OCI-LY7 (cell line): ENCODE results near the gene ACOT6. TPM values are rescaled to one million over a fixed set of nuclear protein-coding genes. Genes with fewer than 3 reads are reported as not detected.
"Not testable (repeated sequence)": the region's sequence is repeated elsewhere in the genome, so short reads cannot be mapped to it uniquely, and the experiment has no call there.

Source experiments
- BruUV-seq: library from RNA; stranded (reverse); fragments of 400-500 nt; replicated peaks from 2 replicates; lab custom pipeline; 2021; lab: Mats Ljungman, UMichigan
- CTCF ChIA-PET: fragments of 300-600 bp; sonication (Branson Sonifier 250); formaldehyde crosslinking; loops from one replicate; lab custom pipeline; 2022; ENCODE audit warnings: antibody characterized with exemption; ENCODE audit not compliant: unreplicated experiment; lab: Charles Lee
- POLR2A ChIA-PET: fragments of 300-600 bp; sonication (Branson Sonifier 250); formaldehyde crosslinking; loops from one replicate; lab custom pipeline; 2022; ENCODE audit warnings: antibody characterized with exemption; lab: Charles Lee
- DNase-seq: peaks from one replicate; pipeline ENCODE4 v3.0.0-alpha.2; 2015; ENCODE audit warnings: low spot score
- H2AFZ ChIP-seq: fragments of 200-600 bp; sonication (generic), shearing (Covaris generic); 2 replicates; pipeline ENCODE4 v1.6.1; 2014; ENCODE audit warnings: mild to moderate bottlenecking, antibody characterized with exemption, low read length, moderate library complexity
- H3K27ac ChIP-seq: fragments of 200-600 bp; sonication (generic); 2 replicates; pipeline ENCODE4 v1.5.1; 2014; ENCODE audit warnings: mixed run types, low read depth, mild to moderate bottlenecking, moderate library complexity, low read length, inconsistent platforms; ENCODE audit not compliant: poor library complexity, severe bottlenecking
- H3K36me3 ChIP-seq: fragments of 200-600 bp; sonication (generic); 2 replicates; pipeline ENCODE4 v1.6.1; 2014; ENCODE audit warnings: mild to moderate bottlenecking, antibody characterized with exemption, low read length, moderate library complexity, mixed read lengths; ENCODE audit not compliant: insufficient read depth
- H3K4me1 ChIP-seq: fragments of 200-600 bp; sonication (generic); 2 replicates; pipeline ENCODE4 v1.5.1; 2014; ENCODE audit warnings: mild to moderate bottlenecking, low read length; ENCODE audit not compliant: insufficient read depth, poor library complexity, severe bottlenecking
- H3K4me2 ChIP-seq: fragments of 200-600 bp; sonication (generic); 2 replicates; pipeline ENCODE4 v1.6.1; 2014; ENCODE audit warnings: mild to moderate bottlenecking, low read length
- H3K4me3 ChIP-seq: fragments of 200-600 bp; sonication (generic); 2 replicates; pipeline ENCODE4 v1.5.1; 2014; ENCODE audit warnings: mild to moderate bottlenecking, low read depth, low read length; ENCODE audit not compliant: poor library complexity, severe bottlenecking
- H3K79me2 ChIP-seq: fragments of 200-600 bp; sonication (generic); 2 replicates; pipeline ENCODE4 v1.6.1; 2016; ENCODE audit warnings: low read depth, mild to moderate bottlenecking, low read length, moderate library complexity, mixed read lengths; ENCODE audit not compliant: insufficient read depth
- H3K9me2 ChIP-seq: fragments of 200-600 bp; sonication (generic); 2 replicates; pipeline ENCODE4 v1.6.1; 2016; ENCODE audit warnings: mild to moderate bottlenecking, low read length, mixed read lengths; ENCODE audit not compliant: insufficient read depth
- H3K9me3 ChIP-seq: fragments of 200-600 bp; sonication (generic); 2 replicates; pipeline ENCODE4 v1.6.1; 2014; ENCODE audit warnings: mild to moderate bottlenecking, mixed run types, low read length, mixed read lengths
- H4K20me1 ChIP-seq: fragments of 200-600 bp; sonication (generic); 2 replicates; pipeline ENCODE4 v1.6.1; 2014; ENCODE audit warnings: mild to moderate bottlenecking, antibody characterized with exemption, low read length, moderate library complexity, mixed read lengths; ENCODE audit not compliant: insufficient read depth
- EZH2phosphoT487 ChIP-seq: fragments of 200-600 bp; sonication (generic); IDR thresholded peaks from 2 replicates; pipeline ENCODE4 v1.6.1; 2018; ENCODE audit warnings: low read depth, borderline replicate concordance, mild to moderate bottlenecking, mixed run types, antibody characterized with exemption, low read length, moderate library complexity, mixed read lengths
- intact Hi-C: fragments of 100-400 bp; cut with micrococcal nuclease; formaldehyde crosslinking; loops from one replicate; pipeline ENCODE4 v1.10.0; 2022; ENCODE audit not compliant: unreplicated experiment
- total RNA-seq, 2 experiments: library from RNA; depleted of rRNA in 1 of 2; stranded (reverse); fragments of >200 nt in 1 of 2; shearing (Covaris generic) in 1 of 2; gene quantifications; 2 replicates each; pipeline ENCODE4 v1.2.3, GENCODE V29; 2014 to 2022
- TF ChIP-seq, protein P1 (sequence below): fragments of 200-600 bp; sonication (generic); conservative IDR thresholded peaks from 2 replicates; pipeline ENCODE4 v1.5.1; 2014; ENCODE audit warnings: mild to moderate bottlenecking, antibody characterized with exemption, low read length, moderate library complexity, mixed read lengths

The ACOT6 gene
- total RNA-seq, 2 experiments from 2014 or later: not detected

- H3K4me3 ChIP-seq: no peak overlapping the region
- peaks cover 3% of the 10 kb centered on the region; the same call in 1 of the 2 replicates for H3K36me3 ChIP-seq
- 0 out of 2 replicates have a peak overlapping the region, but pooled peaks have one; percentile 98 for H3K4me2 ChIP-seq
- no TSS peak for BruUV-seq
- peaks cover 18% of the 10 kb centered on the region for H3K4me1 ChIP-seq
- H4K20me1 ChIP-seq: no peaks in the 10 kb centered on the region
- intact Hi-C loops: no loop called here
- no peak for DNase-seq
- no peak for TF ChIP-seq EZH2phosphoT487
- TF ChIP-seq, protein P1, sequence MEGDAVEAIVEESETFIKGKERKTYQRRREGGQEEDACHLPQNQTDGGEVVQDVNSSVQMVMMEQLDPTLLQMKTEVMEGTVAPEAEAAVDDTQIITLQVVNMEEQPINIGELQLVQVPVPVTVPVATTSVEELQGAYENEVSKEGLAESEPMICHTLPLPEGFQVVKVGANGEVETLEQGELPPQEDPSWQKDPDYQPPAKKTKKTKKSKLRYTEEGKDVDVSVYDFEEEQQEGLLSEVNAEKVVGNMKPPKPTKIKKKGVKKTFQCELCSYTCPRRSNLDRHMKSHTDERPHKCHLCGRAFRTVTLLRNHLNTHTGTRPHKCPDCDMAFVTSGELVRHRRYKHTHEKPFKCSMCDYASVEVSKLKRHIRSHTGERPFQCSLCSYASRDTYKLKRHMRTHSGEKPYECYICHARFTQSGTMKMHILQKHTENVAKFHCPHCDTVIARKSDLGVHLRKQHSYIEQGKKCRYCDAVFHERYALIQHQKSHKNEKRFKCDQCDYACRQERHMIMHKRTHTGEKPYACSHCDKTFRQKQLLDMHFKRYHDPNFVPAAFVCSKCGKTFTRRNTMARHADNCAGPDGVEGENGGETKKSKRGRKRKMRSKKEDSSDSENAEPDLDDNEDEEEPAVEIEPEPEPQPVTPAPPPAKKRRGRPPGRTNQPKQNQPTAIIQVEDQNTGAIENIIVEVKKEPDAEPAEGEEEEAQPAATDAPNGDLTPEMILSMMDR: no peak
- peaks cover 7% of the 10 kb centered on the region; the same call in 1 of the 2 replicates for H3K79me2 ChIP-seq
- no peak overlapping the region for H2AFZ ChIP-seq
- no peak overlapping the region for H3K27ac ChIP-seq
- POLR2A ChIA-PET: interaction anchor here (0.6 kb wide), 1 partner anchor 417 kb away, joined by 3 read pairs; no protein-coding TSS in a partner anchor
- H3K9me3 ChIP-seq: peaks cover 7% of the 10 kb centered on the region; the same call in 1 of the 2 replicates
- H3K9me2 ChIP-seq: no peaks in the 10 kb centered on the region
- CTCF ChIA-PET: no interaction called here
Measured at GRCh38 chr14:73567358-73567757, 45.0 kb upstream of the ACOT6 start.

- intact Hi-C loops: no loop called here
Measured at GRCh38 chr14:73567951-73568885, 44.1 kb upstream of the ACOT6 start.

GRCh38 chr14:73568886-73569184 is 43.5 kb upstream of the ACOT6 start:
- H3K9me3 ChIP-seq, H3K79me2 ChIP-seq, intact Hi-C loops, CTCF ChIA-PET, H4K20me1 ChIP-seq, H3K9me2 ChIP-seq, H3K36me3 ChIP-seq, DNase-seq: not testable (repeated sequence)
- Histone ChIP-seq H2AFZ (peak overlapping the region; percentile 86; the same call in 1 of the 2 replicates), H3K27ac (peak overlapping the region; percentile 55), H3K4me2 (peak overlapping the region; percentile 98), H3K4me1 (peaks cover 18% of the 10 kb centered on the region), H3K4me3 (peak overlapping the region; percentile 73)
- POLR2A ChIA-PET: interaction anchor here (0.6 to 1.4 kb wide), 6 partner anchors 69 to 544 kb away, joined by 3 to 4 read pairs (median 3); no protein-coding TSS in a partner anchor
- TSS peak; percentile 80 for BruUV-seq

More at GRCh38 chr14:73567951-73568885, 44.1 kb upstream of the ACOT6 start:
- Histone ChIP-seq H3K4me3 (peak overlapping the region; percentile 73), H3K9me3 (peaks cover 7% of the 10 kb centered on the region; the same call in 1 of the 2 replicates), H2AFZ (peak overlapping the region; percentile 86; the same call in 1 of the 2 replicates), H3K36me3 (peaks cover 3% of the 10 kb centered on the region; the same call in 1 of the 2 replicates), H3K79me2 (peaks cover 7% of the 10 kb centered on the region; the same call in 1 of the 2 replicates), H3K4me2 (peak overlapping the region; percentile 98), H3K27ac (no peak overlapping the region), H4K20me1 (no peaks in the 10 kb centered on the region), H3K4me1 (peaks cover 18% of the 10 kb centered on the region), H3K9me2 (no peaks in the 10 kb centered on the region)
- CTCF ChIA-PET: no interaction called here
- POLR2A ChIA-PET: interaction anchor here (0.6 to 1.4 kb wide), 6 partner anchors 69 to 544 kb away, joined by 3 to 4 read pairs (median 3); no protein-coding TSS in a partner anchor
- TF ChIP-seq, protein P1: no peak
- no peak for TF ChIP-seq EZH2phosphoT487
- no peak for DNase-seq
- BruUV-seq: no TSS peak

- intact Hi-C loops, H3K9me2 ChIP-seq, H4K20me1 ChIP-seq, H3K36me3 ChIP-seq, BruUV-seq, H3K9me3 ChIP-seq, H3K79me2 ChIP-seq: not testable (repeated sequence)
- Histone ChIP-seq H3K4me3 (peak within 1 kb of the TSS; percentile 73), H3K27ac (peak within 1 kb of the TSS; percentile 55), H3K4me1 (peaks cover 18% of the 10 kb centered on the region), H2AFZ (peak within 1 kb of the TSS; percentile 86), H3K4me2 (peak within 1 kb of the TSS; percentile 98)
- ChIA-PET POLR2A (interaction anchor here (0.5 to 1.4 kb wide), 9 partner anchors 35 to 545 kb away, joined by 3 to 4 read pairs (median 3); no protein-coding TSS in a partner anchor), CTCF (interaction anchor here (0.6 kb wide), 1 partner anchor 306 kb away, joined by 8 read pairs; no protein-coding TSS in a partner anchor)
- DNase-seq: peak; percentile 79
Measured at GRCh38 chr14:73569185-73569958, 42.9 kb upstream of the ACOT6 start, which contains the start of gene ACOT2. ACOT2 (plus strand) TSS chr14:73569213; CDS start chr14:73569241, 28 bp downstream.
